B cell (primary cell): ENCODE results near the gene BBX. TPM values are rescaled to one million over a fixed set of nuclear protein-coding genes. Genes with fewer than 3 reads are reported as not detected.

Source experiments
- ATAC-seq: fragments of 200-7000 bp; cut with Tn5 transposase; one replicate; pipeline ENCODE4 v1.10.0; 2021; ENCODE audit warnings: low read depth, mild to moderate bottlenecking, moderate number of reproducible peaks, moderate library complexity
- CTCF ChIA-PET: fragments of 350-600 bp; sonication (Branson Sonifier 250); formaldehyde crosslinking; loops from one replicate; lab custom pipeline; 2021; ENCODE audit warnings: antibody characterized with exemption, inconsistent platforms; lab: Charles Lee
- POLR2A ChIA-PET: fragments of 350-600 bp; sonication (Branson Sonifier 250); formaldehyde crosslinking; loops from one replicate; lab custom pipeline; 2021; ENCODE audit warnings: antibody characterized with exemption; lab: Charles Lee
- DNase-seq: peaks from one replicate; pipeline ENCODE4 v3.0.0; 2013
- H2AFZ ChIP-seq: 2 replicates; pipeline ENCODE4 v1.6.1; 2012; ENCODE audit warnings: mild to moderate bottlenecking, low read depth, low read length; ENCODE audit not compliant: insufficient read depth, poor library complexity, severe bottlenecking
- H3K27ac ChIP-seq, 2 donors: 1 replicate in 1 of 2; 2 replicates in 1 of 2; pipeline ENCODE4 v1.5.1; 2012 to 2013; ENCODE audit warnings: low read length in 2 of 2, mild to moderate bottlenecking in 2 of 2, moderate library complexity in 1 of 2
- H3K27me3 ChIP-seq, 4 experiments: fragments of 200-600 bp in 1 of 4; sonication (generic) in 1 of 4; replicated peaks in 1 of 4; 1 replicate in 2 of 4; 2 replicates in 2 of 4; pipeline versions ENCODE4 v1.6.1 to v1.7.0; 2013 to 2016; ENCODE audit warnings: low read length in 3 of 4, mild to moderate bottlenecking in 2 of 4, mixed read lengths in 1 of 4, moderate library complexity in 1 of 4; ENCODE audit not compliant: insufficient read depth in 4 of 4, control insufficient read depth in 3 of 4; ENCODE audit errors: control extremely low read depth in 1 of 4
- H3K36me3 ChIP-seq, 2 experiments: replicated peaks in 1 of 2; 1 replicate in 1 of 2; 2 replicates in 1 of 2; pipeline versions ENCODE4 v1.6.1 to v1.7.1; 2013; ENCODE audit warnings: low read length in 1 of 2; ENCODE audit not compliant: insufficient read depth in 2 of 2, control insufficient read depth in 1 of 2; ENCODE audit errors: control extremely low read depth in 1 of 2, extremely low read depth in 1 of 2
- H3K4me1 ChIP-seq, 2 donors: fragments of 200-600 bp in 1 of 2; sonication (generic) in 1 of 2; 1 replicate in 1 of 2; 2 replicates in 1 of 2; pipeline versions ENCODE4 v1.5.1 to v1.6.1; 2013 to 2017; ENCODE audit warnings: low read length in 2 of 2; ENCODE audit not compliant: control insufficient read depth in 2 of 2, insufficient read depth in 2 of 2
- H3K4me2 ChIP-seq: replicated peaks from 2 replicates; pipeline ENCODE3; 2012; ENCODE audit warnings: mild to moderate bottlenecking, low read depth, low read length; ENCODE audit not compliant: poor library complexity, severe bottlenecking
- H3K4me3 ChIP-seq, 5 experiments: fragments of 200-600 bp in 1 of 5; sonication (generic) in 1 of 5; 1 replicate in 3 of 5; 2 replicates in 2 of 5; pipeline versions ENCODE4 v1.5.1 to v1.7.0; 2011 to 2016; ENCODE audit warnings: low read length in 4 of 5, mild to moderate bottlenecking in 4 of 5, low read depth in 2 of 5, control low read depth in 1 of 5, moderate library complexity in 1 of 5; ENCODE audit not compliant: insufficient read depth in 1 of 5; ENCODE audit errors: control extremely low read depth in 1 of 5, extremely low read depth in 1 of 5
- H3K79me2 ChIP-seq: fragments of 200-600 bp; sonication (generic); one replicate; pipeline ENCODE4 v1.6.0; 2016; ENCODE audit warnings: low read length; ENCODE audit not compliant: control insufficient read depth, insufficient read depth
- H3K9ac ChIP-seq: fragments of 200-600 bp; sonication (generic); 2 replicates; pipeline ENCODE4 v1.6.1; 2017; ENCODE audit warnings: mild to moderate bottlenecking, low read length, moderate library complexity
- H3K9me3 ChIP-seq, 3 donors: one replicate each; pipeline versions ENCODE4 v1.6.1 to v1.7.1; 2013; ENCODE audit warnings: low read length in 2 of 3; ENCODE audit not compliant: control insufficient read depth in 2 of 3, insufficient read depth in 1 of 3; ENCODE audit errors: control extremely low read depth in 1 of 3
- H4K20me1 ChIP-seq: 2 replicates; pipeline ENCODE4 v1.6.0; 2012; ENCODE audit warnings: mild to moderate bottlenecking, low read length; ENCODE audit not compliant: insufficient read depth, control insufficient read depth, poor library complexity, severe bottlenecking
- H3K27ac Mint-ChIP-seq: one replicate; pipeline ENCODE4 v1.8.0; 2021; ENCODE audit warnings: mixed read lengths
- H3K27me3 Mint-ChIP-seq: one replicate; pipeline ENCODE4 v1.8.0; 2021; ENCODE audit warnings: mixed read lengths
- H3K4me1 Mint-ChIP-seq: one replicate; pipeline ENCODE4 v1.8.0; 2021; ENCODE audit warnings: mixed read lengths
- H3K4me3 Mint-ChIP-seq: one replicate; pipeline ENCODE4 v1.8.0; 2021; ENCODE audit warnings: mixed read lengths
- H3K9me3 Mint-ChIP-seq: one replicate; pipeline ENCODE4 v1.8.0; 2022; ENCODE audit warnings: mixed read lengths; ENCODE audit not compliant: insufficient read depth
- EZH2 ChIP-seq: IDR thresholded peaks from 2 replicates; pipeline ENCODE4 v1.6.1; 2012; ENCODE audit warnings: borderline replicate concordance, low read depth, mild to moderate bottlenecking, moderate library complexity, low read length; ENCODE audit not compliant: insufficient read depth, poor library complexity, severe bottlenecking
- WGBS: methylation state at CpG from one replicate; pipeline ENCODE4 v1.1.5; 2013; ENCODE audit warnings: missing lambda C conversion rate; ENCODE audit not compliant: insufficient coverage; 5-methylcytosine and 5-hydroxymethylcytosine counted together
- intact Hi-C: fragments of 100-400 bp; cut with micrococcal nuclease; formaldehyde crosslinking; loops from one replicate; pipeline ENCODE4 v1.10.0; 2022
- polyA plus RNA-seq: library from polyadenylated mRNA; depleted of rRNA; stranded (reverse); fragments of >200 nt; gene quantifications from 2 replicates; pipeline ENCODE4 v1.2.3, GENCODE V29; 2012
- total RNA-seq, 2 donors: library from RNA; stranded (reverse); fragments of 120-200 nt in 1 of 2; gene quantifications; 1 replicate in 1 of 2; 2 replicates in 1 of 2; pipeline versions ENCODE4 v1.2.3 to v1.2.4, GENCODE V29; 2013 to 2022
- TF ChIP-seq, protein P1 (sequence below): fragments of 200-600 bp; IDR thresholded peaks from one replicate; pipeline ENCODE4 v1.8.0; 2022; ENCODE audit warnings: antibody characterized with exemption, mild to moderate bottlenecking

The BBX gene
- total and polyA plus RNA-seq, 2 donors (not counting 1 experiment from before 2014, with no cell fraction given), result 27.8 to 133 TPM

DNA sequence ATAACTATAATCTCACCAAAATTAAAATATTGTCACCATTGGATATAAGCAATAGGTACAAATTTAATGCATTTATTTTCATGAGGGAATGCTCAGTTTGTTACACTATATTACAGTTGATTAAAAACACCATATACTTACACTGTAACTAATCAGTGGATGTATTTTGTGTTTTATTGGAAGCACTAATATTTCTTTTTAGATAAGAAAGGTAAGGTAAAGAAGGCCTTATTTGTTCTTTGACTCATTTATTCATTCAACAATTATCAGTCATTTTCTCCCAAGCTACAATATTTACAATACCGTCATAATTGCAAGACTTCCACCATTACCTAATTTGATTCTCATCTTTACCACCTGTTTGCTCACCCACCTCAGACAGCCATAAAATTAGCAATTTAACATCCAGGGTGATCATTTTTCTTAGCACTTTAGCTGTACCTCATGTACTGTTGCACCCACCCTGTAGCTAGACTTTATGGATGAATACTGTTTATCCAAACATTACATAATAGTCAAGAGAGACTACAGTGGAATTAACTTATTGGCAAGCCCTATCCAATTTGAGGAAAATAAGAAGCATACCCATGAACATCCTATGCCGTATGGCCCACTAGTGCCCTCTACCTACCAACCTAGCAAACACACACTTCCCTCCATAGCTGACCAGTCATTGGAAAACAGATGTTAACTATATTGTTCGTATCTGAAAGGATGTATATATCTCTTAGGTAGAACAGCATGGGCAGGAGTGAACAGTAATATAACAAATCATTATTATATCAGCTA is 229.6 kb downstream of the BBX start:
- H3K27ac Mint-ChIP-seq, result no peak overlapping the region
- WGBS, result 100% methylated on average over 1 of the region's 3 CpGs

GRCh38 chr3:107753494-107753893 is 230.7 kb downstream of the BBX start:
- H3K4me1 Mint-ChIP-seq, result no peaks in the 10 kb centered on the region
- intact Hi-C loops, result loop anchor here (10.0 kb wide), 1 partner anchor 651 kb away; no protein-coding TSS in a partner anchor
- Histone ChIP-seq H4K20me1 (no peaks in the 10 kb centered on the region), H3K36me3 (peaks cover 2 to 48% of the 10 kb centered on the region in 2 experiments), H3K27ac (no peak overlapping the region), H2AFZ (no peak overlapping the region), H3K9ac (no peak overlapping the region), H3K4me3 (no peak overlapping the region), H3K4me1 (no peaks in the 10 kb centered on the region), H3K27me3 (no peaks in the 10 kb centered on the region), H3K4me2 (no peak overlapping the region), H3K9me3 (no peaks in the 10 kb centered on the region), H3K79me2 (no peaks in the 10 kb centered on the region)
- no peak overlapping the region for H3K4me3 Mint-ChIP-seq
- ATAC-seq, result no peak
- no peaks in the 10 kb centered on the region for H3K27me3 Mint-ChIP-seq
- POLR2A ChIA-PET, result no interaction called here
- no peak overlapping the region for H3K27ac Mint-ChIP-seq
- CTCF ChIA-PET, result interaction anchor here (0.8 to 2.1 kb wide), 9 partner anchors 12 to 799 kb away, joined by 3 to 9 read pairs (median 4); no protein-coding TSS in a partner anchor
- H3K9me3 Mint-ChIP-seq, result no peaks in the 10 kb centered on the region
- peak; percentile 22 for DNase-seq
- TF ChIP-seq, protein P1, sequence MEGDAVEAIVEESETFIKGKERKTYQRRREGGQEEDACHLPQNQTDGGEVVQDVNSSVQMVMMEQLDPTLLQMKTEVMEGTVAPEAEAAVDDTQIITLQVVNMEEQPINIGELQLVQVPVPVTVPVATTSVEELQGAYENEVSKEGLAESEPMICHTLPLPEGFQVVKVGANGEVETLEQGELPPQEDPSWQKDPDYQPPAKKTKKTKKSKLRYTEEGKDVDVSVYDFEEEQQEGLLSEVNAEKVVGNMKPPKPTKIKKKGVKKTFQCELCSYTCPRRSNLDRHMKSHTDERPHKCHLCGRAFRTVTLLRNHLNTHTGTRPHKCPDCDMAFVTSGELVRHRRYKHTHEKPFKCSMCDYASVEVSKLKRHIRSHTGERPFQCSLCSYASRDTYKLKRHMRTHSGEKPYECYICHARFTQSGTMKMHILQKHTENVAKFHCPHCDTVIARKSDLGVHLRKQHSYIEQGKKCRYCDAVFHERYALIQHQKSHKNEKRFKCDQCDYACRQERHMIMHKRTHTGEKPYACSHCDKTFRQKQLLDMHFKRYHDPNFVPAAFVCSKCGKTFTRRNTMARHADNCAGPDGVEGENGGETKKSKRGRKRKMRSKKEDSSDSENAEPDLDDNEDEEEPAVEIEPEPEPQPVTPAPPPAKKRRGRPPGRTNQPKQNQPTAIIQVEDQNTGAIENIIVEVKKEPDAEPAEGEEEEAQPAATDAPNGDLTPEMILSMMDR, result no peak
- TF ChIP-seq EZH2, result no peak
- WGBS, result 27% methylated on average over 1 of the region's 2 CpGs

More for the DNA sequence above, 229.6 kb downstream of the BBX start:
- H3K9me3 Mint-ChIP-seq, result no peaks in the 10 kb centered on the region
- H3K27me3 ChIP-seq, result no peaks in the 10 kb centered on the region
- POLR2A ChIA-PET, result no interaction called here
- ATAC-seq, result no peak
- H3K4me1 Mint-ChIP-seq, result no peaks in the 10 kb centered on the region
- no peak overlapping the region for H3K4me3 Mint-ChIP-seq
- H4K20me1 ChIP-seq, result no peaks in the 10 kb centered on the region
- TF ChIP-seq, protein P1, result no peak
- no peak for TF ChIP-seq EZH2
- intact Hi-C loops, result loop anchor here (10.0 kb wide), 1 partner anchor 652 kb away; no protein-coding TSS in a partner anchor
- H3K27me3 Mint-ChIP-seq, result no peaks in the 10 kb centered on the region
- H3K27ac ChIP-seq, result no peak overlapping the region
- peaks cover 2 to 48% of the 10 kb centered on the region in 2 experiments for H3K36me3 ChIP-seq
- no peaks in the 10 kb centered on the region for H3K9me3 ChIP-seq
- H3K4me3 ChIP-seq, result no peak overlapping the region
- DNase-seq, result no peak
- H3K9ac ChIP-seq, result no peak overlapping the region
- no peaks in the 10 kb centered on the region for H3K4me1 ChIP-seq
- no peaks in the 10 kb centered on the region for H3K79me2 ChIP-seq
- H3K4me2 ChIP-seq, result no peak overlapping the region
- CTCF ChIA-PET, result interaction anchor here (0.7 to 2.1 kb wide), 11 partner anchors 11 to 803 kb away, joined by 3 to 9 read pairs (median 4); no protein-coding TSS in a partner anchor
- H2AFZ ChIP-seq, result no peak overlapping the region
